PFSK-1 (cell line): ENCODE results near the gene ADAMTSL1.

Experiments used
- FOXP2 ChIP-seq: optimal IDR thresholded peaks from 2 replicates; pipeline ENCODE3; 2011; ENCODE audit warnings: borderline replicate concordance, control low read depth, inconsistent platforms; ENCODE audit not compliant: insufficient read depth; ENCODE audit errors: extremely low read length, extremely low read depth
- POLR2AphosphoS5 ChIP-seq: IDR thresholded peaks from 2 replicates; pipeline ENCODE4 v1.6.1; 2012; ENCODE audit warnings: low read depth, mild to moderate bottlenecking, control low read depth, low read length, moderate library complexity
- SIN3A ChIP-seq: IDR thresholded peaks from 2 replicates; pipeline ENCODE4 v1.6.1; 2012; ENCODE audit warnings: mild to moderate bottlenecking, low read length, moderate library complexity, borderline replicate concordance; ENCODE audit not compliant: insufficient read depth
- TAF1 ChIP-seq: IDR thresholded peaks from 2 replicates; pipeline ENCODE4 v1.6.1; 2012; ENCODE audit warnings: low read length, control low read depth, borderline replicate concordance; ENCODE audit not compliant: insufficient read depth
- TF ChIP-seq, protein P1 (sequence below), 2 experiments: IDR thresholded peaks; 2 replicates each; pipeline versions ENCODE4 v1.6.1 to v1.8.0; 2011 to 2012; ENCODE audit warnings: low read depth in 2 of 2, low read length in 2 of 2, control low read depth in 1 of 2, inconsistent platforms in 1 of 2, mild to moderate bottlenecking in 1 of 2, moderate library complexity in 1 of 2; ENCODE audit not compliant: insufficient read depth in 1 of 2

Gene ADAMTSL1

DNA sequence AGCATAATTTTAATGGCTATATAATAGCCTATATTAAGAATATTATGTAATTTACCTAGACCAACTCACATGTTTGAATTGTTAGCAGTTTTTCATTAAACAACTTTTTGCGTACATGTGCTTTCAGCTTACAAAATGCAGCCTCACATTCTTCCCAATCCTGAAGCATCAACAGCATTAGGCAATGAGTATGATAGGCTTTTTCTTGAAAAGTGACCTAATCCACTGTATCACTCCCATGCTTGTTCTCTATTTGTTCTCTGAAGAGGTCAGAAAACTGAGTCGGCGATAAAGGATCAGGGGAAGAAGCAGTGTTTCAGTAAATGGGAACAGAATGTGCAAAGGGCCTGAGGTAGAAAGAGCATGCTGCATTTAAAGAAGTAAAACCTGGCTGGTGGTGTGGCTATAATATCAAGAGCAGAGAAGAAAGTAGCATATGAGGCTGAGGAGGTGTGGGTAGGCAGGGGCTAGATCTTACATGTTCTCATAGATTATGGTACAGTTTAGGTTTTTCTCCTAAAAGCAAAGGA is 346.7 kb downstream of the ADAMTSL1 start:
- no peak for TF ChIP-seq POLR2AphosphoS5
- TF ChIP-seq SIN3A, result no peak
- TF ChIP-seq, protein P1, sequence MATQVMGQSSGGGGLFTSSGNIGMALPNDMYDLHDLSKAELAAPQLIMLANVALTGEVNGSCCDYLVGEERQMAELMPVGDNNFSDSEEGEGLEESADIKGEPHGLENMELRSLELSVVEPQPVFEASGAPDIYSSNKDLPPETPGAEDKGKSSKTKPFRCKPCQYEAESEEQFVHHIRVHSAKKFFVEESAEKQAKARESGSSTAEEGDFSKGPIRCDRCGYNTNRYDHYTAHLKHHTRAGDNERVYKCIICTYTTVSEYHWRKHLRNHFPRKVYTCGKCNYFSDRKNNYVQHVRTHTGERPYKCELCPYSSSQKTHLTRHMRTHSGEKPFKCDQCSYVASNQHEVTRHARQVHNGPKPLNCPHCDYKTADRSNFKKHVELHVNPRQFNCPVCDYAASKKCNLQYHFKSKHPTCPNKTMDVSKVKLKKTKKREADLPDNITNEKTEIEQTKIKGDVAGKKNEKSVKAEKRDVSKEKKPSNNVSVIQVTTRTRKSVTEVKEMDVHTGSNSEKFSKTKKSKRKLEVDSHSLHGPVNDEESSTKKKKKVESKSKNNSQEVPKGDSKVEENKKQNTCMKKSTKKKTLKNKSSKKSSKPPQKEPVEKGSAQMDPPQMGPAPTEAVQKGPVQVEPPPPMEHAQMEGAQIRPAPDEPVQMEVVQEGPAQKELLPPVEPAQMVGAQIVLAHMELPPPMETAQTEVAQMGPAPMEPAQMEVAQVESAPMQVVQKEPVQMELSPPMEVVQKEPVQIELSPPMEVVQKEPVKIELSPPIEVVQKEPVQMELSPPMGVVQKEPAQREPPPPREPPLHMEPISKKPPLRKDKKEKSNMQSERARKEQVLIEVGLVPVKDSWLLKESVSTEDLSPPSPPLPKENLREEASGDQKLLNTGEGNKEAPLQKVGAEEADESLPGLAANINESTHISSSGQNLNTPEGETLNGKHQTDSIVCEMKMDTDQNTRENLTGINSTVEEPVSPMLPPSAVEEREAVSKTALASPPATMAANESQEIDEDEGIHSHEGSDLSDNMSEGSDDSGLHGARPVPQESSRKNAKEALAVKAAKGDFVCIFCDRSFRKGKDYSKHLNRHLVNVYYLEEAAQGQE (IDR thresholded peaks at IDR 0.05; ENCODE audit: insufficient read depth in 1 of 2, low read depth in 2 of 2, low read length in 2 of 2), result no peak
- TF ChIP-seq FOXP2, result no peak
- no peak for TF ChIP-seq TAF1

DNA sequence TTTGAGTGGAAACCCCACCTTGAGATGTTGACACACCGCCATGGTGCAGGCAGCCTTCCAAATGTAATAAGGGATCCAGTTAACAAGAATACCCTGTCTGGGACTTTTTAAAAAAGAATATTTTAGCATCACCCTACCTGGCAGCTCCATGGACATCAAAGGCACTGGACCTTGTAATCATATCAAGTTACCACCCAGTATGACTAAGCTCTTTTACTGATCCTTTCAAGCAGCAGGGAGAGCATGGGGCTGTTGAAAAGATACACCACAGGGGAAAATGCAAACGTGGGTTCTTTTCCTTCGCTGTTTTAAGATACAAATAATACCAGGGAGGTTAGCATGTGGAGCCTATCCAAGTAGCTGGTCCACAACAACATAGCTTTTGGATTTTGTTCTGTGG is 347.8 kb downstream of the ADAMTSL1 start:
- TF ChIP-seq POLR2AphosphoS5, result no peak
- TF ChIP-seq SIN3A, result no peak
- TF ChIP-seq, protein P1 (IDR thresholded peaks at IDR 0.05; ENCODE audit: insufficient read depth in 1 of 2, low read depth in 2 of 2, low read length in 2 of 2), result no peak
- no peak for TF ChIP-seq FOXP2
- no peak for TF ChIP-seq TAF1

DNA sequence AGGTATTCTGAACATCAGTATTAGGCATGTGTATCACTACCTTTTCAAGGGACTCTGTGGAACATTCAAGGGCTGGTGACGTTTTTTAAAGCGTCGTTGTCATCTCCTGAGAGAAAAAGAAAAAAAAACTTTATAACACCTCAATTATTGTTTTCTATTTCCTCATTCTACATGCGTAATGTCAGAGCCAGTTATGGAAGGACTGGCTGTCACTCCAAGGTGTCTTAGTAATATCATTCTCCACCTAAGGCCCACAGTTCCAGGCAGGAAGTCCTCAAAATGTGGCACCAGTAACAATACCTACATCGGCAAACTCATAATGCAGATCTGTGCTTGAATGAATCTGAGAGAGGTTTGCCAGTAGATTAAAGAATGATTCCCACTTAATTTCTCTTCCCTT is 348.9 kb downstream of the ADAMTSL1 start:
- TF ChIP-seq POLR2AphosphoS5 (no peak), FOXP2 (no peak), SIN3A (no peak), TAF1 (no peak)
- TF ChIP-seq, protein P1 (IDR thresholded peaks at IDR 0.05; ENCODE audit: insufficient read depth in 1 of 2, low read depth in 2 of 2, low read length in 2 of 2), result no peak

DNA sequence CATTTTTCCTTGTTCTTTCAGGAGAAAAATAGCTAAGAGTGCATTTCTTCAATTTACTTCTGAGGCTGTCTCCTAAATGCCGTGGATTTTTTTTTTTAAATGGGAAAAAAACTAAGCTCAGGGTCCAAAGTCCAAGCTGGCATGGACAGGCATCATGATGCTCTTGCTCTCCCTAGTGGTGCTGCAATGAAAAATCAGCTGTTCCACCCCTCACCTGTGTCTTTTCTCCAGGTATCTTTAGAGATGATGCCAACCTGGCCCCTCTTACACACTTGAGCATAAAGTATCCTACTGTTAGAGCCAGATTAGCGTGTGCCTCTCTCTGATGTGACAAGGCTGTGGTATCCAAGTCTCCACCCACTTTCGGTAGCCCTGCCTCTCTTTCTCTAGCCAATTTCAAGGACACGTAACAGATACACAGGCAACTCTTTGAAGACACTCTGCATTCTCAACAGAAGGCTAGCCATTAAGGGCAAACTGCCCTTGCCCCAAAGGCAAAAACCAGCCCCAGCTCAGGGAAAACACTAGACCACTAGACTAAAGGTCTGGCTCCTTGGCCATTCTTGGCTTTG is 350.2 kb downstream of the ADAMTSL1 start:
- no peak for TF ChIP-seq FOXP2
- no peak for TF ChIP-seq POLR2AphosphoS5
- no peak for TF ChIP-seq TAF1
- no peak for TF ChIP-seq SIN3A
- TF ChIP-seq, protein P1 (IDR thresholded peaks at IDR 0.05; ENCODE audit: insufficient read depth in 1 of 2, low read depth in 2 of 2, low read length in 2 of 2), result no peak
